Lower lobe of right lung (tissue), 2 donors: Measurements from ENCODE around the gene ASGR1. TPM values are rescaled to one million over a fixed set of nuclear protein-coding genes. Genes with fewer than 3 reads are reported as not detected.

ENCODE experiments used
- ATAC-seq, 2 donors: fragments of 200-7000 bp; cut with Tn5 transposase; one replicate each; pipeline ENCODE4 v1.9.1; 2020 to 2022; ENCODE audit warnings: mild to moderate bottlenecking in 2 of 2, moderate library complexity in 2 of 2
- DNase-seq: peaks from one replicate; pipeline ENCODE4 v3.0.0-alpha.2; 2020
- H3K27ac ChIP-seq: fragments of 200-600 bp; one replicate; pipeline ENCODE4 v1.8.0; 2022
- H3K27me3 ChIP-seq: fragments of 200-600 bp; one replicate; pipeline ENCODE4 v1.8.0; 2022; ENCODE audit warnings: low read depth
- H3K36me3 ChIP-seq: fragments of 200-600 bp; one replicate; pipeline ENCODE4 v1.8.0; 2022; ENCODE audit warnings: mild to moderate bottlenecking
- H3K4me1 ChIP-seq: fragments of 200-600 bp; one replicate; pipeline ENCODE4 v1.8.0; 2022
- H3K4me3 ChIP-seq: fragments of 200-600 bp; one replicate; pipeline ENCODE4 v1.8.0; 2022; ENCODE audit warnings: mild to moderate bottlenecking
- H3K9me3 ChIP-seq: fragments of 200-600 bp; one replicate; pipeline ENCODE4 v1.8.0; 2022
- CTCF ChIP-seq: fragments of 200-600 bp; IDR thresholded peaks from one replicate; pipeline ENCODE4 v1.8.0; 2022; ENCODE audit warnings: antibody characterized with exemption, mild to moderate bottlenecking
- intact Hi-C: fragments of 100-400 bp; cut with DNase I; formaldehyde crosslinking; loops from one replicate; pipeline ENCODE4 v1.11.0; 2022
- total RNA-seq: library from RNA; stranded (reverse); fragmentation: NEBNext Ultra II Directional; extraction: Animal tissue kit (Norgen Biotek cat#: 25700); gene quantifications from one replicate; pipeline ENCODE4 v1.2.1, GENCODE V29; 2021
- donor health status: DM: no; HTN: yes; CAD: no; lungs with severe emphysema.

Gene ASGR1
- total RNA-seq, 1 donor from 2014 or later = 5.1 TPM

GRCh38 chr17:7221278-7222092 is 42.3 kb upstream of the ASGR1 start:
- peak overlapping the region; percentile 97 for H3K4me3 ChIP-seq
- H3K36me3 ChIP-seq = peaks cover 53% of the 10 kb centered on the region
- H3K4me1 ChIP-seq = peaks cover 41% of the 10 kb centered on the region
- no peaks in the 10 kb centered on the region for H3K27me3 ChIP-seq
- DNase-seq (no peak), ATAC-seq (no peak)
- no peaks in the 10 kb centered on the region for H3K9me3 ChIP-seq
- no peak for TF ChIP-seq CTCF
- peak overlapping the region; percentile 97 for H3K27ac ChIP-seq
- intact Hi-C loops = no loop called here

- H3K4me1 ChIP-seq = peaks cover 48% of the 10 kb centered on the region
- ATAC-seq = peak; percentile 37 to 41
- no peaks in the 10 kb centered on the region for H3K9me3 ChIP-seq
- TF ChIP-seq CTCF = peak; percentile 48
- peaks cover 46% of the 10 kb centered on the region for H3K36me3 ChIP-seq
- peak overlapping the region; percentile 97 for H3K4me3 ChIP-seq
- peak; percentile 76 for DNase-seq
- no peaks in the 10 kb centered on the region for H3K27me3 ChIP-seq
- peak overlapping the region; percentile 97 for H3K27ac ChIP-seq
- intact Hi-C loops = no loop called here
Observed at GRCh38 chr17:7220593-7221277, 41.6 kb upstream of the ASGR1 start.

DNA sequence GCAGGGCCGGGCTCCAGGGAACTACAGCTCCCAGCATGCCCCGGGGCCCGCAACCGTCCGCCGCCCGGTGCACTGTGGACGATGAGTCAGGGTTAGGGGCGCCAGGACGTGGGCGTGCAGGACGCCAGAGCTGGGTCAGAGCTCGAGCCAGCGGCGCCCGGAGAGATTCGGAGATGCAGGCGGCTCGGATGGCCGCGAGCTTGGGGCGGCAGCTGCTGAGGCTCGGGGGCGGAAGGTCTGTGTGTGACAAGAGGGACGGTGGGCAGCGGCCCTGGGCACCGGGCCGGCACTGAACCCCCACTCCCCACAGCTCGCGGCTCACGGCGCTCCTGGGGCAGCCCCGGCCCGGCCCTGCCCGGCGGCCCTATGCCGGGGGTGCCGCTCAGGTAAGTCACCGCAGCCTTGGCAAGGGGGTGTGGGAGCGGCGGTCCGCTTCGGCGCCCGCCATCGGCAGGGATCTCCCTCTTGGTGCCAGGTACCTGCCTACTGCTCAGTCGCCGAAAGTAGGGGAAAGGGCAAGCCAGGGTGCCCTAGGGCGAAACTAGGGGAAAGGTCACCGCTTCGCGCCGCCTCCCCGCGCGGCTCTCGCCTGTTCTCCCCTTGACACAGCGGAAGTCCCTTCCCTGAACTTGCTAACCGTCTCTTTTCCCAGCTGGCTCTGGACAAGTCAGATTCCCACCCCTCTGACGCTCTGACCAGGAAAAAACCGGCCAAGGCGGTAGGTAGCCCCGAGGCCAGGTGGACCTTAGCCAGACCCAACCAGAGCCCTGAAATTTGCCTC is 40.8 kb upstream of the ASGR1 start, which contains the start of the genes ACADVL and DLG4:
TSS of gene ACADVL (plus strand) at position 127 of the 781 bp plus-strand sequence. CDS start at position 174, 47 bp downstream.
TSS of gene DLG4 (minus strand) at position 25 of the 781 bp plus-strand sequence.
- Histone ChIP-seq H3K36me3 (peaks cover 38% of the 10 kb centered on the region), H3K4me3 (peak within 1 kb of the TSS; percentile 97), H3K9me3 (no peaks in the 10 kb centered on the region), H3K27me3 (no peaks in the 10 kb centered on the region), H3K27ac (peak within 1 kb of the TSS; percentile 97), H3K4me1 (peaks cover 56% of the 10 kb centered on the region)
- intact Hi-C loops = no loop called here
- DNase-seq (peak; percentile 95), ATAC-seq (peak; percentile 90 to 93)
- TF ChIP-seq CTCF = no peak

DNA sequence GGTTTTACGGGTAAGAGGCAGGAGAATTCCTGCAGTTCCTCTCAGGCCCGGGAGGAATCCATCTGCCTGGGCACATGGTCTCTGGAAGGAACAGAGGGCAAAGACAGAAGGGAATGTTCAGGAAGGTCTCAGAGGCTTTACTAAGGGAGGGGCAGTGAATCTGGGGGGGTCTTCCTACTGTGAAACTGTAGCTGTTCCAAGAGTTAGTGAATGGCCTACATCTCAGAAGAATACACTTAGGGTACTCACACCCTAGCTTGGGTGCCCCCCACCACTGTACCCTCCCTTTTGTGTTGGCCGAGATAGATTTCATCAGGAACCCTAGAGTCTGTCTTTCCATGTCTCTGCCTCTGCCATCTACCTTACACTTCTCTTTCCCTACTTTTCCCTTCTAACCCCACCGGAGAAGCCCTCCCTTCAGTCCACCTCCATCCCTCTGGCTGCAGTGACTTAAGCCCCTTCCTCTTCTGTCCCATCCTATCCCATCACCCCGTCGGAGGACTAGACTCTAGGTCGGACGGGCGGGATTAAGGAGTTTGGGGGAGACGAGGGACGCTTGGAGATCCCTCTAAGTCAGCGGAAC is 40.1 kb upstream of the ASGR1 start:
- peak overlapping the region; percentile 97 for H3K27ac ChIP-seq
- ATAC-seq (no peak), DNase-seq (no peak)
- H3K27me3 ChIP-seq = no peaks in the 10 kb centered on the region
- peaks cover 32% of the 10 kb centered on the region for H3K36me3 ChIP-seq
- H3K4me1 ChIP-seq = peaks cover 62% of the 10 kb centered on the region
- H3K9me3 ChIP-seq = no peaks in the 10 kb centered on the region
- no peak for TF ChIP-seq CTCF
- intact Hi-C loops = no loop called here
- H3K4me3 ChIP-seq = peak overlapping the region; percentile 97

DNA sequence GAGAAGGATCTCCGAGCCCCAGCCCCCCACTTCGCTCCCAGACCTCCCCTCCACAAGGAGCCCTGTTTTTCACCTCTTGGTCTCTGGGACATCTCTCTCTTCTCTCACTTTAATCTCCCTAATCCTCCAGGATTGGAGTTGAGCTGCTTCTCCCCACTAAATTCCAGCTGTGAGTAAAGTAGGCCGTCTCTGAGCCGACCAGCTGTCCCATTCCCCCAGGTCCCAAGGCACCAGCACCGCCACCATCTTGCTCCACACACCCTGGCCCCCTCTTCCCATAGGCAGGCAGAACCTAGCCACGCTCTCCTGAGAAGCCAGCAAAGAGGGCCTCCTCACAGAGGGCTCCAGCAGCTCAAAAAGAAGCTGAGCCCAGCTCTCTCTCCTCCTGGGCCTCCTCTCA is 39.6 kb upstream of the ASGR1 start:
- Histone ChIP-seq H3K27me3 (no peaks in the 10 kb centered on the region), H3K4me1 (peaks cover 67% of the 10 kb centered on the region), H3K9me3 (no peaks in the 10 kb centered on the region), H3K36me3 (peaks cover 26% of the 10 kb centered on the region), H3K4me3 (no peak overlapping the region), H3K27ac (peak overlapping the region; percentile 97)
- no peak for TF ChIP-seq CTCF
- DNase-seq (no peak), ATAC-seq (no peak)
- intact Hi-C loops = no loop called here
